Embryonic facial prominence (tissue), 1 donor: Measurements from ENCODE around the gene ZCCHC24.
A peak's percentile ranks its signal among the peaks of the same experiment; 100 is the strongest.

Experiments used
- DNase-seq: peaks from one replicate; pipeline ENCODE4 v3.0.0-alpha.2; 2016; ENCODE audit errors: extremely low spot score

The ZCCHC24 gene

DNA sequence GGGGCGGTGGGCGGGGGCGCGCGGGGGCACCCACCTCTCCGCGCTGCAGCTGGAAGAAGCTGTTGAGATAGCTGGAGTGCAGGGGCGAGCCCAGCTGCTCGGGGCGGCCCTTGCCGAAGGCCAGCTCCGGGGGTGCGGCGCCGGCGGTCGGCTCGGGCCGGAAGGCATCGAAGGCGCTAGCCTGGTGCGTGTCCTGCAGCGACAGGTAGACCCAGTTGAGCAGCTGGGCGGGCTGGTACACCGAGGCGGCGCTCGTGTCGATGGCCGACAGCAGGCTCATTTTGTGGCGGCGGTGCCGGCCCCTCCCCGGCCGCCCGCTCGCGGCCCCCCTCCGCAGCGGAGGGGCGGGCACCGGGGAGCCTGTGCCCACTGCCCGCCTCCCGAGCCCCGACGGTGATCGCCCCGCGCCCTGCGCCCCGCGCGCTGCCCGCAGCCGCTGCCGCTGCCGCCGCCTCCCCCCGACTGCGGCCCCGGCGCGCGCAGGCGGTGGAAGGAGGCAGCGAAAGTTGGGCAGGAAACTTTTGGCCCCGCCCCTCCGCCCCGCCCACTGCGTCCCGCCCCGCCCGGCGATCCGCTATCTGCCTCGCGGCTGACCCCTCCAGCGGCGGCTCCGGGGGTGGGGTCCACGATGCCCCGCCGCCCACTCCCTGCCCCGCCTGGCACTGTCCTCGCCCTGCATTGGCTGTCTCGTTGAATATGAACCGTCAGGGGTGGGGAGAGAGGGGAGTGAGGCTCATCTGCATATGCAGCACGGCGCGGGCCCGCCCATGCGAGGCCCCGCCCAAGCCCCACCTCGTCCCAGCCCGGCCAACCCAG is at the start of gene ZCCHC24:
TSS of gene ZCCHC24 (minus strand) at position 464 of the 816 bp plus-strand sequence. CDS start at position 280, 184 bp downstream.
- peak; percentile 93 for DNase-seq

DNA sequence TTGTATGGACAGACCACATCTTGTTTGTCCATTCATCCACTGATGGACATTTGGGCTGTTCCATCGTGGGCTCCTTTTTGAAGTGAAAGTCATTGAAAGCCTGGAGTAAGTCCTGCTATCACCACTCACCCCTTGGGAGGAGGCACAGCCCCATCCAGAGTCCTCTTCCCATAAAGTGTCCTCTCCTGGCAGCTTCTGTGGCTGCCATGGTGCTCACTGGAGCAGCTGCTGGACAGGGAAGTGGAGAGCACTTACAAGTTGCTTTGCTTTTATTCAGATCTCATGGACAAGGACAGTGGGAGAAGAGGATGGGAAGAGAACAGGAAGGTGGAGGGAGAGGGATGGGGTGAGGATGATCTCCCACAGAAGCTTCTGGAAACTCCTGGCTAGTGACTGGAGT is 48.4 kb upstream of the ZCCHC24 start:
- DNase-seq = no peak

DNA sequence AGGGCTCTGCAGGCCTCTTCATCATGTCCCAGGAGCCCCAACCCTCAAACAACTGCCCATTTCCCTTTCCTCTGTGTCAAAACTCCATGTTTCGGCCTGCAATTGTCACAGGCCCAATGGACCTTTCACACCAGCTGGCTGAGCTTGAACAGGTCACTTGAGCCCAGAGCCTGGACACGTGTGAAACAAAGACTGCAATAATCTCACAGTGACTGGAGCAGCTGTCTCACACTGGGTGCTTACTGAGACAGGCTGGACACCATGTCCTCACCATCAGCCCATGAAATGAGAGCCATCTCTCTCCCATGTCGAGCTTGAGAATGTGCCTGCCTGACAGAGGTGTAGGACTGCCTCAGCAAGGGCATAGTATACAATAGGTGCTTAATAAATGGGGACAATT is 47.4 kb upstream of the ZCCHC24 start:
- DNase-seq = no peak

DNA sequence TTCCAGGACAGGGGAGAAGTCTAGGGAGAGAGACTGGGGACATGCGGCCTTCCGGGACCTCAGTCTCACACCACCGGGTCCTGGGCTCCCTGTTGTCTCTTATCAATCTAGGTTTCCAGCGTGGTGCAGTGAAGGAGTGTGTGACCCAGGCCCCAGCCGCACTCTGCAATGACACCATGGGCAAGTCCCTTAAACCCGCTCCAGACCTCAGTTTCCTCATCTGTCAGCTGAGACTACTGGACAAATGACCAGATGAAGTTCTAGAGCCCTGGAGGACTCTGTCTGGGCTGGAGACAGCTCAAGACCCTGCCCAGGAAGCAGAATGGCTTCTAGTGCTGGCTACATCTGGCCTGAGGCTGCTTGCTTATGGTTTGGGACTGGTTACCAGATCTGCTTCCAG is 46.8 kb upstream of the ZCCHC24 start:
- no peak for DNase-seq

DNA sequence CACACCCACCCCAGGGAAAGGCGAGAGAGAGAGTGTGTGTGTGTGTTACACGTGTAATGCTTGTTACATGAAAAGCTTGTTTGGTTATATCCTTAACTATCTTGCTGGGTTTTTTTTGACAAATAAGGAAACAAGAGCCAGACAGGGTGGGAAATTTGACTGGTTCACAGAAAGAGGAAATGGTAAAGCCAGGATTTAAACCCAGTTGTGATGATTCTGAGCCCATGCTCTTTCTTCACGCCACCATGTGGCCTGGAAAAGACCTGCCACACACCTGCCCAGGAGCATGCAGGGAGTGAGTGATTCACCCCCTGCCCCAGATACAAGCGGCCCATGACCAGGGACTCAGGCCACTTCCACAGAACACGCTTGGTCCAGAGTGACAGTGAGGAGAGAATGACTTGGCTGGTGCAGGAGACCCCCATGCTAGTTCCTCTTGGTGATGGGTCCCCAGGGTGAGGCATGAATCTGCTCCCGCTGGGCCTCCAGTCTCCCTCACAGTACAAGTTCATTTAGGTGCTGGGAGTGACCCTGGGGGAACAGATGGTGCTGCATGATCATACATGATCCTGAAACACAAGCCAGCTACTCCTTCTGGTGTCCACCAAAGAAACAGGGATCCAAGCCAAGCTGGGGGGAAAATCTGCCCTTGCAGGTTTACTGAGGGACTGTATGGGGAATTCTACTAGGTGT is 45.9 kb upstream of the ZCCHC24 start:
- no peak for DNase-seq

DNA sequence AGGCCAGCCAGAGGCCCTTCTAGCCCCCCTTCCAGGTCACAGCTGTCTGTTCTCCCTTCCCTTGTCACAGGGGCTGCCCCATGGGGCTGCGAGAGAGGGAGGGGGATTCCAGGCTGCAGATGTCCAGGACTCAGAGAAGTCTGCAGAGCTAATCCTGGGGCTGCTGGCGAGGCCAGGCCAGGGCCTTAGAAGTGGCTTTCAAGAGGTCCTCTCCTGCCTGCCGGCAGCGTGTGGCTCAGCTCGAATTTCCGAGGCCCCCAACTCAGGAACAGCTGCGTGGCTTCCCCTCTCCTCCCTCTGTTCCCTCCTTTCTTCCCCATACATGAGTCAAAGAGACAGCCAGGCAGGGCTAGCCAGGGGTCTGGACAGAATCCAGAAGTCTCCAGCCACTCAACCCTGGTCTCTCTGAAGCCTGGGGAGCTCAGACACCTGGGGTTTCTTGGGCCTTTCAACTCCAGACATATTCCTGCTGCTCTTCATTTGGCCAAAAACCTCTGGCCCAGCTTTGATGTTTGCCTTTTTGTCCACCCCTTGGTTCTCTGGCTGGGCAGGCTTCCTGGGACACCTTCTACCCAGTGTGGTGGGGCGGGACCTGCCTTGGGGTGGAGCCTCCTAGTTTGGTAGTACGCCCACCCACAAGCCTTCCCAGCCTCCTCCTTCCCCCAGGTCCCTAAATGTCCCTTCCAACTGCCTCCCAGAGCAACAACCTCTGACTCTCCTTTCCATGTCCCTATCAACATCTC is 45.1 kb upstream of the ZCCHC24 start:
- no peak for DNase-seq

DNA sequence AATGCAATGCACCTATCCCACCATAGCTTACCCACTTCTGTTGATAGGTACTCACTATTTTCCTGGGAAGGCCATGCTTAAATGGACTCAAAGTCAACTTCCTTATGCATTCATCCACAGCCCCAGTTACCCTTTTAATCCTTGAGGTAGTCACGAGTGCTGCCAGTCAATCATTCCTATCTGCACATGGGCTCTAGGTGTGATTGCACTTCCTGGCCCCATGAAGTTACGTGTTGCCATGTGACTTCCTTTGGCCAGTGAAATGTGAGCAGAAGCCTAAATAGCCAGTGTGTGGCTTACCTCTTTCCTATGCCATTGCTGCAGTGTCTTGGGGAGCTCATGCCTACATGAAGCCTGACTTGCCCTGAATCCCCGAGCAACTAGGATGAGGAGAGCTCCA is 43.4 kb upstream of the ZCCHC24 start:
- no peak for DNase-seq

DNA sequence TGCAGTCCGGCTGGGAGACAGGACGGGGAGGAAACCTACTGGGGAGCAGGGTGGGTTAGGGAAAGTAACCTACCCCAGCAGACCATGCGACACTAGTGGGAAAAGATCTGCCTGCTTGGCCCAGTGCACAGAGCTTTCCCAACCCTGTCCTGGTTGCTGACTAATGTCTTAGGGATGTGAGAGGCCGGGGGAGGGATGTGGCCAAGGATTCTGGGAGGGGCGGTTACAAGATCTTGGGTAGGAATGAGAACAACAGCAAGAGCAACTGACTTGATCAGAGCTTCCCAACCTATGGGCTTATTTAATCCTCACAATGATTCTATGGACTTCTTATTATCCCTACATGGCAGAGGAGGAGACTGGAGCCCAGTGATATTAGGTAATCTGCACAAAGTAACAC is 42.9 kb upstream of the ZCCHC24 start:
- DNase-seq = no peak

DNA sequence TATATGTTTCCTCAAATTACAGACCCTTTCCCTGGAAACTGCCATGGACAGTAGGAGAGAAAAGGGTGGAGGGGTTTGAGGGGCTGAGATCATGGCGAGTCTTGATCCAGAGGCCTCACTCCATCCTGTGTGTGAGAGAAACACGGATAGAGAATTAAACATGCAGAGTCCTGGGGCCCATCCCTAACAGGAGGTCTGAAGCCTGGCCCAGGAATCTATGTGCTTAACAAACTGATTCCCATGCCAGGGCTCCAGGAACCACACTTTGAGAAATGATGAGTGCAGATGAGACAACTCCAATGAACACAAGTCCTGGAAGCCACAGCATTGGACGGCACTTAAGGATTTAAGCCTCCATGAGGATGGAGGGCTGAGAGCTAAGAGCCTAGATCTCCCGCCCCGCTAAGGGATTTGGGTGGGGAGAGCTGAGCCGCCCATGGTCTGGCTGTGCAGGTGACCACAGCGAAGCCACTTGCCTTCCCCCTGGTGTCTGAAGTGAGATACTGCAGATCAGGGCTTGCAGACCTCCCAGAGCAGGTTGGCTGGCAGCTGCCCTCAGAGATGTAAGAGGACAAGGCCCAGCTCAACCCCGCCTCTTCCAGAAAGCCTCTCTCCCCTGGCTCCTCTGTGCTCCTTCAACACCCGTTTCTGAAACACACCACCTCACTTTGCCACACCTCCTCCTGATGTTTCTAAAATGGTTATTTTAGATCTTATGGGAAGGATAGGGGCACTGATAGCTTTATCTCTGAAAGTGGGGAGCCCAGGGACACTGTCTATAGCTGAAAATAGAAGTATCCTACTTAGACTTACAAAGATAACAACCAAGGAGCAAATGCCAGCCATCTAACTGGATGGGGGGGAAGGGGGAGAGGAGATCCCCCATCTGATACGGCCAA is 42.1 kb upstream of the ZCCHC24 start:
- no peak for DNase-seq

DNA sequence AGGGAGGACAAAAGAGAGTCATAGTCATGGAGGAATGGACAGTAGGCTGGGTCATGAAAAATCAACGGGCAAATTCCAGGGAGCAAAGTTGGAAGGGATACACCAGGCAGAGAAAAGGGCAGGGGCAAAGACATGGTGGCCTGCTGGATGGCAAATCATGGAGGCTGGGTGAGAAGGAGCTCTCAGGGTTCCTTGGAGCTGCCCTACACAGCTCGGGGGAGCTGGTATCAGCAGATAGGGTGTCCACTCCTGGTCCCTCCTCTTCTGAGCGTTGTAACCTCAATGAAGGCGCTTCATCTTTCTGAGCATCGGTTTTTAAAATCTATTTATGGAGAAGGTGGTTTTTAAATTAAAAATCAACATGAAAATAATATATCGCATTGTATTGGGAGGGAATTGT is 39.1 kb upstream of the ZCCHC24 start:
- no peak for DNase-seq

DNA sequence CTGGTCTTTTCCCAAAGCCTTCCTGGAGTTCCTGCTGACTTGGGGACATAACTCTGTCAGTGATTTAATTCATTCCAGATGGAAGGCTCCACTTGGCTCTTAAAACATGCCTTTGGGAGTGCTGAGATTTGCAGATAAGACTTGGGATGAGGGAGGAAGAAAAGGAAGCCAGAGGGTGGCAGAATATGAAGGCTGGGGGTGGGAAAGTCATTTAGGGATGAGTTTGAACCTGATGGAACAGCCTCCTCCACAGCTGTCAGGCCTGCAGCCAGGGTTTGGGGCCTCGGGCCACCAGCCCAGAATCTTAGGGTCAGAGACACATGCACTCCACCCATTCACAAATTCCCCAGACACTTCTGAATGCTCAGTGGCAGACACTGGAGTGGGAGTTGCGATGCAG is 38.5 kb upstream of the ZCCHC24 start:
- DNase-seq = no peak

DNA sequence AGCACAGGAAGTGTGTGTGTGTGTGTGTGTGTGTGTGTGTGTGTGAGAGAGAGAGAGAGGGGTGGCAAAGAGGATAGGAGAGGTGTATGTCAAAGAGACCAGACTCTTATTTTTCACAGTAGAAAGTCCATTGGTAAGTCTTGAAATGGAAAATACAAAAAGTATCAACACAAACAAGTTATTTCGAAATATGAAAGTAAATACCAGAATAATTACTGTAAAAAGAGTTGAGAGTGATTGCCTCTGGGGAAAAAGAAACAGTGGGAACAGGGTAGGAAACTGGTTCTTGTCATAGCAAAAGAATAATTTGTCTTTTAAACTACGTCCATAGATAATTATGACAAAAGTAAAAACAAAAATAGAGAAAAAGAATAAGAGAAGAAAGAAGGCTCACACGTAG is 37.9 kb upstream of the ZCCHC24 start:
- no peak for DNase-seq

DNA sequence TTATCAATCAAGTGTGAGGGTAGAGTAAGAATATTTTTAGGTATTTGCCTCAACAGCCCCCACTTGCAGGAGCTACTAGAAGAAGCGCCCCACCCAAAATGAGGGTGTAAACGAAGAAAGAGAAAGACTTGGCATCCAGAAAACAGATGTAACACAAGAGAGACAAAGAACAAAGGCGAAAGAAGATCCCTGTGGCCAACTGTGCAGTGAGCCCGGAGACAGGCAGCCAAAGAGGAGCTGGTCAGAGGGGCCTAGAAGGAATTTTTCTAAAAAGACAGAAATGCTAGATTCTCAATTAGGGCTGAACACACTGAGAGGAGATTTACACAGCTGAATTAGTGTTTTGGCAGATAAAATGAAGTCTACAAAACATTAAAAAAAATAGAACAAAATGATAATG is 37.3 kb upstream of the ZCCHC24 start:
- DNase-seq = no peak

DNA sequence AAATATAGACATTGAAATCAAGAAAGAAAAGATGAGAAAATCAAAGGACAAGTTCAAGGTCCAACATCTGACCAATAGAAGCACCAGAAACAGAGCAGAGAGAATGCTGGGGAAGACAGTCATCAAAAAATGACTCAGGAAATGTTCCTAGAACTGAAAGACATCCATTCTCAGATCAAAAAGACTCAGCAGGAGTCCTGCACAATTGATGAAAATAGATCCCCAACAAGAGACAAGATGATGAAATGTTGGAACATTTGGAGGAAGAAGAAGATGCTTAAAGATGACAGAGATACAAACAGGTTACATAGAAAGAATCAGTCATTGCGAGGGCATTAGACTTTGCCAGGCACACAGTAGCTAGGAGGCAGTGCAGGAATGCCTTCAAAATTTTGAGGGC is 36.9 kb upstream of the ZCCHC24 start:
- DNase-seq = no peak

DNA sequence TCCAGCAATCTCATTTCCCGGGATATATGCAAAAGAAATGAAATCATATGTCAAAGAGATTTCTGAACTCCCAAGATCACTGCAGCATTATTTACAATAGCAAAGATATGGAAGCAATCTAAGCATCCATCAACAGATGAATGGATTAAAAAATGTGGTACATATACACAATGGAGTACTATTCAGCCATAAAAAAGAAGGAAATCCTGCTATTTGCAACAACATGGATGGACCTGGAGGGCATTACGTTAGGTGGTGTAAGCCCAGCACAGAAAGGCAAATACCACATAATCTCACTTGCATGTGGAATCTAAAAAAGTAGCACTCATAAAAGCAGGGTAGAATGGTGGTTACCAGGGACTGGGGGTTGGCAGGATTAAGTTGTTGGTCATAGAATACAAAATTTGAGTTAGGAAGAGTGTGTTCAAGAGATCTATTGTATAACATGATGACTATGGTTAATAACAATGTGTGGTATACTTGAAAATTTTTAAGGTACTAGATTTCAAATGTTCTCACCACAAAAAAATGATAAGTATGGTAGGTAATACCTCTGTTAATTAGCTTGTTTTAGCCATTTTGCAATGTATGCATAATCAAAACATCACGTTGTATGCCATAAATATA is 34.0 kb upstream of the ZCCHC24 start:
- DNase-seq = no peak

DNA sequence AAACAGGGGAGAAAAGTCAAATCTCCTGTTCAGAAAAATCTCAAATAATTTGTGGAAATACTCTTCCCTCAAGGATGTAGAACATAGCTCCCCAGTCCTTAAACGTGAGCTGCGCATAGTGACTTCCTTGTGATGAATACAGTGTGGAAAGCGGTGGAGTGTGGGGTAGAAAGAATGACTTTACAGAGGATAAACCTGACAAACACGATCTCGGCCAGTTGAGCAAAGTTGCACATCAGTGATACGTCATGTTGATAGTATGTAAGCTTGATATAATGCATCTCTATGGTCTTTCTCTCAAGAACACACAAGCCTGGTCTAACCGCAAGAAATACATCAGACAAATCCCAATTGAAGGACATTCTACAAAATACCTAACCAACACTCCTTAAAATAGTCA is 32.0 kb upstream of the ZCCHC24 start:
- no peak for DNase-seq

DNA sequence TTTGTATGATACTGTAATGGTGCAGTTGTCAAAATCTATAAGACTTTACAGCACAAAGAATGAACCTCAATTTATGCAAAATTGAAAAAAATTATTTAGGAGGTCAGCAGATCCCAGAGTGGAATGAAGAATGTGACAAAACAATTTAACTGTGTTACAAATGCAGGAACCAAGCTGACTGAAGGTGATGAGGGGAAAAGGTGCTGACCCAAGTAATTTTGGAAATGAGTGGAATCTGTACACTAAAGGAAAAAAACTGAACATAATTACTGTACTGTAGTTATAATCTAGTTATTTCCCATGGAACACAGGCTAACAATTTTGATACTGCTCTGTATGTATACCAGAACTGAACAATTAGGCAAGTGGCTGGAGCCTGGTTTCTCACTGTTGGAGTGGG is 31.2 kb upstream of the ZCCHC24 start:
- no peak for DNase-seq

DNA sequence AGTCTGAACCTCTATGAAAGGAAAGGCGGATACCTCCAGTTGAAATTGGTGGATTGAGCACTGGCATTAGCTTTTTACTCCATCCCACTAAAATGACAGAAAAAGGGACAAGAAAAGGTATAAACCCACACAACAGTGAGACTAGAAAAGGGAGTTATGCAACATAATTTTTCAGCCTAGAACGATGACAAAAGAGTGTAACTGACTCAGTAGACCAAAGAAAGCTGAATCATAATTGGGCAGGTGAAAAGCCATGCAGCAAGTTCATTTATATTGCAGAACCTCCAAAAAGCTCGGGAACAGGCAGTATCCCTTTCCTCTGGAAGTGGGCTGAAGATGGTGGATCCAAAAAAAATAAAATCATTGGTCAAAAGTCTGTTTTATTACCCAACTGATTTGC is 30.5 kb upstream of the ZCCHC24 start:
- no peak for DNase-seq

DNA sequence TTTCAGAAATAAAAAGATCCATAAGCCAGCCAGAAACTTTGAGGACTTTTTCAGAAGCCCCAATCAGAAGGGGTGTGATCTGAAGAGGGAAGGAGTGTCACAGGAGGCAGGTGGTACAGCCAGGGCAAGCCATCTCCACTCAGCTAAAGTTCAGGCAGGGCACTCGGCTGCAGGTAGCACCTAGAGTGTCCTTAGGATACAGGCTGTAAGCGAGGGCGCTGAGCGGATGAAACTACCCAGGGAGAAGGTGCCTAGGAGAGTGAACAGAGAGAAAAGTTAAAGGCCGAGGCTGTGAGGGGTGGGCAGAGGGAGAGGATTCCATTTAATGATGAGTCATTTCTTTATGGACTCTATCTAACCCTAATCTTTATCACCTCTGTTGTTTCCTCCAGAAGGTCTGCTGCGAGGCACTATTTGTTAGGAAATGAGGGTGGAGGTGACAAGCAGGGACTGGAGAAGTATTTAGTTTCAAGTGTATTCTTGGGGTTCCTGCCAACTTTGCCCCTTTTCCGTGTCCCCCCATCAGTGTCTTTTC is 29.8 kb upstream of the ZCCHC24 start:
- DNase-seq = no peak

DNA sequence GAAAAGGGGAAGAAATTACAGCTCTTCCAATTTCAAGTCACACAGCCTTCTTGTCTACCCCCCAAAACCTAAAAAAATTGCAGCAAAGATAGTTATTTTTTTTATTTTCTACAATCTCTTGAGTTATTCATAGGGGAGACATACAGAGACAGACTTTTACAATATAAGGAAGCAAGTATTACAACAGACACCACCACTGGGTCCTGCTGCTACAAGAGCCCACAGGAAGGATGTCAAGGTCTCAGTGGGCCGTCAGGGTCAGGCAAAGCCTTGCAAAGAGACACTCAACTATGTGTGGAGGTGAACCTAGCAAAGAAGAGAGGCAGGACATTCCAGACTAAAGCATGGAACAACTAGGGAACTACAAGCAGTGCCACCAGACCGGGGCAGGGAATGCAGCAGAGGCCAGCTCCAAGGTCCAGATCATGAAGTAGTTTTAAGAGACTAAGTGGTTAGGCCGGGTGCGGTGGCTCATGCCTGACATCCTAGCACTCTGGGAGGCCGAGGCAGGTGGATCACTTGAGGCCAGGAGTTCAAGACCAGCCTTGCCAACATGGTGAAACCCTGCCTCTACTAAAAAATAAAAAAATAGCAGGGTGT is 28.2 kb upstream of the ZCCHC24 start:
- no peak for DNase-seq

DNA sequence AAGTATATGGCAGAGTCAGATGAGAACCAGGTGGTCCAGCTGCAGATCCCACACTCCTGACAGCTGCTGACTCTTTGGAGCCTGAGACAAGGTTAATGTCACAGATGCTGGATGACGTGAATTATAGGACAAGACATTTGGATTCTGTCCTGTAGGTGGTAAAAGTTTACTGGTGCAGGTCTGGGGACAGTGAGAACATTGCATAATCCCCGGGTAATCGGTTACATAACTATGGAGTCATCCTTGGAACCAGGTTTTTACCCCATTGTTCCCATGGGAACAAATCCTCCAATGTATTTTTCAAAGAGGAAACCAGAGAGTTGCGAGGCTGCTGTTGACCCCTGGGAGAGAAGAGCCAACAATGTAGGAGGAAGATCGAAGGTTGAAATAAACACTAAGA is 27.5 kb upstream of the ZCCHC24 start:
- DNase-seq = no peak
